HepG2 (cell line): ENCODE measurements around the gene NFATC4. TPM values are rescaled to one million over a fixed set of nuclear protein-coding genes. Genes with fewer than 3 reads are reported as not detected.
A peak's percentile ranks its signal among the peaks of the same experiment; 100 is the strongest.

Experiments
- BHLHE40 ChIP-seq: IDR thresholded peaks from 2 replicates; pipeline ENCODE4 v1.6.1; 2011; ENCODE audit warnings: low read length, improper control_type of control experiment
- E2F1 ChIP-seq: sonication (generic); formaldehyde crosslinking; IDR thresholded peaks from 2 replicates; pipeline ENCODE4 v1.5.0; 2020; ENCODE audit warnings: missing genetic modification reagents
- GTF2F1 ChIP-seq: fragments of 150-350 bp; IDR thresholded peaks from 2 replicates; pipeline ENCODE4 v1.6.1; 2014; ENCODE audit warnings: low read length
- HMGXB4 ChIP-seq, 2 experiments: sonication (generic) in 1 of 2; formaldehyde crosslinking in 1 of 2; IDR thresholded peaks; 2 replicates each; pipeline versions ENCODE4 v1.4.0 to v1.6.1; 2018 to 2020; ENCODE audit warnings: missing genetic modification reagents in 2 of 2, borderline replicate concordance in 1 of 2, low read depth in 1 of 2, mild to moderate bottlenecking in 1 of 2, missing biosample characterization in 1 of 2
- HNF1B ChIP-seq: sonication (generic); formaldehyde crosslinking; IDR thresholded peaks from 2 replicates; pipeline ENCODE4 v1.5.1; 2020; ENCODE audit warnings: mild to moderate bottlenecking, moderate library complexity, missing genetic modification reagents
- NR3C1 ChIP-seq: sonication (generic); formaldehyde crosslinking; IDR thresholded peaks from 2 replicates; pipeline ENCODE4 v1.4.0; 2020; ENCODE audit warnings: missing genetic modification reagents
- PRDM15 ChIP-seq: sonication (generic); formaldehyde crosslinking; IDR thresholded peaks from 2 replicates; pipeline ENCODE4 v1.4.0; 2020; ENCODE audit warnings: missing genetic modification reagents
- TOE1 ChIP-seq: sonication (generic); formaldehyde crosslinking; IDR thresholded peaks from 2 replicates; pipeline ENCODE4 v1.4.0; 2020; ENCODE audit warnings: mild to moderate bottlenecking, missing genetic modification reagents
- TRAFD1 ChIP-seq: sonication (generic); formaldehyde crosslinking; IDR thresholded peaks from 2 replicates; pipeline ENCODE4 v1.5.1; 2020; ENCODE audit warnings: missing genetic modification reagents, mild to moderate bottlenecking, borderline replicate concordance
- YEATS2 ChIP-seq: sonication (generic); formaldehyde crosslinking; IDR thresholded peaks from 2 replicates; pipeline ENCODE4 v1.4.0; 2020; ENCODE audit warnings: missing genetic modification reagents, borderline replicate concordance
- ZNF225 ChIP-seq: sonication (generic); formaldehyde crosslinking; IDR thresholded peaks from 2 replicates; pipeline ENCODE4 v1.4.0; 2020; ENCODE audit warnings: mild to moderate bottlenecking, missing genetic modification reagents
- ZNF230 ChIP-seq: sonication (generic); formaldehyde crosslinking; IDR thresholded peaks from 2 replicates; pipeline ENCODE4 v1.4.0; 2020; ENCODE audit warnings: mild to moderate bottlenecking, missing genetic modification reagents
- ZNF33B ChIP-seq: sonication (generic); formaldehyde crosslinking; IDR thresholded peaks from 2 replicates; pipeline ENCODE4 v1.5.1; 2020; ENCODE audit warnings: mild to moderate bottlenecking, missing genetic modification reagents
- ZNF354B ChIP-seq: sonication (generic); formaldehyde crosslinking; IDR thresholded peaks from 2 replicates; pipeline ENCODE4 v1.8.0; 2022; ENCODE audit warnings: mild to moderate bottlenecking, missing genetic modification reagents
- ZNF644 ChIP-seq: IDR thresholded peaks from 2 replicates; pipeline ENCODE4 v1.6.1; 2016; ENCODE audit warnings: low read depth
- ZSCAN29 ChIP-seq: sonication (generic); formaldehyde crosslinking; conservative IDR thresholded peaks from 2 replicates; pipeline ENCODE4 v1.4.0; 2020; ENCODE audit warnings: mild to moderate bottlenecking, missing genetic modification reagents
- polyA plus RNA-seq, 8 experiments: library from polyadenylated mRNA; depleted of rRNA in 3 of 8; stranded (reverse) in 7 of 8; unstranded in 1 of 8; fragments of >200 nt; fragmentation: Illumina TruSeq in 4 of 8; extraction: Trizol in 4 of 8; gene quantifications; 2 replicates each; pipeline versions ENCODE4 v1.2.1 to v1.2.3, GENCODE V29; 2011 to 2016; ENCODE audit warnings: low read depth in 4 of 8, missing spikeins in 1 of 8, mixed read lengths in 1 of 8; ENCODE audit not compliant: insufficient read depth in 1 of 8
- total RNA-seq, 5 experiments: library from RNA; depleted of rRNA; stranded (reverse); fragments of >200 nt; fragmentation: Illumina TruSeq; extraction: Trizol; gene quantifications; 2 replicates each; pipeline ENCODE4 v1.2.3, GENCODE V29; 2016; ENCODE audit warnings: low read depth in 1 of 5

Gene NFATC4
- total and polyA plus RNA-seq, 2 of the 13 experiments (the other 11 are each of a cell fraction or from before 2014, with no cell fraction given): 0.04 to 0.15 TPM

- TF ChIP-seq NR3C1 (CRISPR knock-in tag) (no peak), ZNF33B (CRISPR knock-in tag) (0 out of 2 replicates have a peak, but pooled peaks have one; percentile 49), HMGXB4 (CRISPR knock-in tag; IDR thresholded peaks at IDR 0.05; ENCODE audit: borderline replicate concordance in 1 of 2, low read depth in 1 of 2) (peak; percentile 32 to 40; a peak in 1 of 4 replicates), TRAFD1 (CRISPR knock-in tag) (0 out of 2 replicates have a peak, but pooled peaks have one; percentile 67), ZNF230 (CRISPR knock-in tag) (no peak), YEATS2 (CRISPR knock-in tag) (0 out of 2 replicates have a peak, but pooled peaks have one; percentile 24), ZNF354B (CRISPR knock-in tag) (no peak), E2F1 (no peak), TOE1 (CRISPR knock-in tag) (no peak), ZSCAN29 (no peak), ZNF644 (CRISPR knock-in tag) (peak; percentile 69; the same call in 1 of the 2 replicates), GTF2F1 (no peak), ZNF225 (no peak), BHLHE40 (peak; percentile 35; the same call in 1 of the 2 replicates), HNF1B (0 out of 2 replicates have a peak, but pooled peaks have one; percentile 27), PRDM15 (no peak)
These were observed 24.0 kb upstream of the NFATC4 start (continued) for GRCh38 chr14:24343795-24344660.
